ENCODE measurements around the gene NCBP1.

DNA sequence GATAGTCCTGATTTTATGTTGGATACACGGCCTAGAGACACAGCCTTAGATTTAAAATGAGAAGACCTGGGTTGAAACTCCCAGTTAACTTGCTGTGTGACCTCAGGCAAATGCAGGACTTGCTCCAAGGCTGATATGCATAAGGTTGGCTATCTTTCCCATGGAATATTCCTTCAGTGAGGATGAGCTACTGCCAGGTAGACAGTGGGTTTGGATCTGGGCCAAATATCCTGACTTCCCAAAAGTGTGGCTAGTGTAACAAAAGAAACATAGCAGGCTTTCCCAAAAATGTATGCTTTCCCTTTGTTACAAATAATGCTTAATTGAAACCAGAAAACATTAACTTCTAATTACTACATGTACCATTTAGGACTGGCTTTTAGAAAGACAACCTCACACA is 64.2 kb downstream of the NCBP1 start:
- TF ChIP-seq YY1 (IDR thresholded peaks at IDR 0.05; ENCODE audit: insufficient read depth, insufficient read length) (no peak), SUZ12 (IDR thresholded peaks at IDR 0.05; ENCODE audit: extremely low read depth, insufficient read depth, insufficient read length) (no peak)

Measured in NT2/D1 (cell line).